Immature natural killer cell (primary cell): Measurements from ENCODE around the gene NCOA3. TPM values are rescaled to one million over a fixed set of nuclear protein-coding genes. Genes with fewer than 3 reads are reported as not detected.
A peak's percentile ranks its signal among the peaks of the same experiment; 100 is the strongest.

Experiments
- DNase-seq, 3 donors: peaks; one replicate each; pipeline ENCODE4 v3.0.0; 2022; ENCODE audit warnings: mixed read lengths in 1 of 3
- H3K27ac Mint-ChIP-seq, 6 donors: one replicate each; pipeline ENCODE4 v1.8.0; 2020; ENCODE audit warnings: mixed read lengths in 6 of 6, mild to moderate bottlenecking in 5 of 6, inconsistent platforms in 4 of 6, moderate library complexity in 3 of 6
- H3K27me3 Mint-ChIP-seq, 3 donors: one replicate each; pipeline ENCODE4 v1.8.0; 2020 to 2021; ENCODE audit warnings: low read depth in 3 of 3, mild to moderate bottlenecking in 3 of 3, mixed read lengths in 3 of 3, moderate library complexity in 3 of 3, inconsistent platforms in 1 of 3
- H3K36me3 Mint-ChIP-seq, 3 donors: one replicate each; pipeline ENCODE4 v1.8.0; 2020; ENCODE audit warnings: mixed read lengths in 3 of 3, inconsistent platforms in 2 of 3, mild to moderate bottlenecking in 2 of 3
- H3K4me1 Mint-ChIP-seq, 2 donors: one replicate each; pipeline ENCODE4 v1.8.0; 2020; ENCODE audit warnings: inconsistent platforms in 2 of 2, mild to moderate bottlenecking in 2 of 2, mixed read lengths in 2 of 2, moderate library complexity in 1 of 2
- H3K4me3 Mint-ChIP-seq, 5 donors: one replicate each; pipeline ENCODE4 v1.8.0; 2020; ENCODE audit warnings: mild to moderate bottlenecking in 5 of 5, mixed read lengths in 5 of 5, inconsistent platforms in 3 of 5, moderate library complexity in 3 of 5
- H3K9me3 Mint-ChIP-seq, 6 donors: one replicate each; pipeline ENCODE4 v1.8.0; 2020; ENCODE audit warnings: mild to moderate bottlenecking in 6 of 6, mixed read lengths in 6 of 6, inconsistent platforms in 4 of 6, moderate library complexity in 3 of 6
- polyA plus RNA-seq, 3 donors: library from polyadenylated mRNA; unstranded; fragments of 300-500 nt; fragmentation: Illumina TruSeq; gene quantifications; one replicate each; pipeline ENCODE4 v1.2.3, GENCODE V29; 2021

The NCOA3 gene
- polyA plus RNA-seq, 3 donors from 2014 or later: 2.9 to 19.1 (median 5.7) TPM

GRCh38 chr20:47652301-47652700 lies 150.6 kb downstream of the NCOA3 start:
- peak overlapping the region in 1 of 6 donors; percentile 30 for H3K27ac Mint-ChIP-seq
- H3K4me1 Mint-ChIP-seq: no peaks in the 10 kb centered on the region
- peaks cover 19 to 51% (median 25%) of the 10 kb centered on the region in 3 donors for H3K36me3 Mint-ChIP-seq
- peaks cover 0 to 1% (median 0%) of the 10 kb centered on the region in 6 donors for H3K9me3 Mint-ChIP-seq
- H3K27me3 Mint-ChIP-seq: no peaks in the 10 kb centered on the region
- H3K4me3 Mint-ChIP-seq: no peak overlapping the region
- DNase-seq: no peak

- Mint-ChIP-seq H3K27ac (no peak overlapping the region), H3K27me3 (no peaks in the 10 kb centered on the region), H3K4me1 (no peaks in the 10 kb centered on the region), H3K9me3 (peaks cover 0 to 1% (median 0%) of the 10 kb centered on the region in 6 donors), H3K36me3 (peaks cover 19 to 46% (median 22%) of the 10 kb centered on the region in 3 donors), H3K4me3 (no peak overlapping the region)
- DNase-seq: no peak
These were observed 151.1 kb downstream of the NCOA3 start for GRCh38 chr20:47652794-47653193.

- DNase-seq: no peak
- H3K4me1 Mint-ChIP-seq: no peaks in the 10 kb centered on the region
- H3K36me3 Mint-ChIP-seq: peaks cover 16 to 51% (median 22%) of the 10 kb centered on the region in 3 donors
- no peak overlapping the region for H3K27ac Mint-ChIP-seq
- H3K27me3 Mint-ChIP-seq: no peaks in the 10 kb centered on the region
- no peak overlapping the region for H3K4me3 Mint-ChIP-seq
- peaks cover 0 to 1% (median 0%) of the 10 kb centered on the region in 6 donors for H3K9me3 Mint-ChIP-seq
These were observed 152.2 kb downstream of the NCOA3 start for GRCh38 chr20:47653869-47654268.

- no peak for DNase-seq
- H3K27me3 Mint-ChIP-seq: no peaks in the 10 kb centered on the region
These were observed 152.7 kb downstream of the NCOA3 start for GRCh38 chr20:47654370-47654769.

GRCh38 chr20:47655635-47656034 lies 153.9 kb downstream of the NCOA3 start:
- peaks cover 0 to 1% (median 0%) of the 10 kb centered on the region in 6 donors for H3K9me3 Mint-ChIP-seq
- peaks cover 16 to 43% (median 19%) of the 10 kb centered on the region in 3 donors for H3K36me3 Mint-ChIP-seq
- no peaks in the 10 kb centered on the region for H3K4me1 Mint-ChIP-seq
- peak overlapping the region in 1 of 6 donors; percentile 46 for H3K27ac Mint-ChIP-seq
- no peak overlapping the region for H3K4me3 Mint-ChIP-seq
- DNase-seq: no peak
- H3K27me3 Mint-ChIP-seq: no peaks in the 10 kb centered on the region

More at GRCh38 chr20:47654370-47654769, 152.7 kb downstream of the NCOA3 start:
- Mint-ChIP-seq H3K4me1 (no peaks in the 10 kb centered on the region), H3K9me3 (peaks cover 0 to 1% (median 0%) of the 10 kb centered on the region in 6 donors), H3K36me3 (peaks cover 16 to 49% (median 19%) of the 10 kb centered on the region in 3 donors), H3K4me3 (no peak overlapping the region), H3K27ac (no peak overlapping the region)

- no peak for DNase-seq
- no peaks in the 10 kb centered on the region for H3K4me1 Mint-ChIP-seq
- H3K27ac Mint-ChIP-seq: no peak overlapping the region
- H3K4me3 Mint-ChIP-seq: no peak overlapping the region
- H3K9me3 Mint-ChIP-seq: peaks cover 0 to 1% (median 0%) of the 10 kb centered on the region in 6 donors
- peaks cover 11 to 44% (median 13%) of the 10 kb centered on the region in 3 donors for H3K36me3 Mint-ChIP-seq
- H3K27me3 Mint-ChIP-seq: peaks cover 0 to 3% (median 0%) of the 10 kb centered on the region in 3 donors
These were observed 154.6 kb downstream of the NCOA3 start for GRCh38 chr20:47656318-47656717.

- no peak for DNase-seq
- Mint-ChIP-seq H3K9me3 (peaks cover 0 to 1% (median 0%) of the 10 kb centered on the region in 6 donors), H3K27ac (no peak overlapping the region), H3K4me1 (peaks cover 7 to 12% of the 10 kb centered on the region in 2 donors), H3K27me3 (peaks cover 0 to 6% (median 4%) of the 10 kb centered on the region in 3 donors), H3K36me3 (peaks cover 0 to 22% (median 6%) of the 10 kb centered on the region in 3 donors), H3K4me3 (no peak overlapping the region)
These were observed 158.4 kb downstream of the NCOA3 start for GRCh38 chr20:47659904-47660601.

GRCh38 chr20:47660602-47660905 lies 158.9 kb downstream of the NCOA3 start:
- H3K27ac Mint-ChIP-seq: no peak overlapping the region
- DNase-seq: no peak
- H3K4me3 Mint-ChIP-seq: no peak overlapping the region
- H3K4me1 Mint-ChIP-seq: peaks cover 7 to 12% of the 10 kb centered on the region in 2 donors
- peaks cover 0 to 22% (median 6%) of the 10 kb centered on the region in 3 donors for H3K36me3 Mint-ChIP-seq
- H3K27me3 Mint-ChIP-seq: peaks cover 0 to 6% (median 4%) of the 10 kb centered on the region in 3 donors
- peaks cover 0 to 1% (median 0%) of the 10 kb centered on the region in 6 donors for H3K9me3 Mint-ChIP-seq

- Mint-ChIP-seq H3K4me1 (peaks cover 7 to 12% of the 10 kb centered on the region in 2 donors), H3K36me3 (peaks cover 0 to 18% (median 6%) of the 10 kb centered on the region in 3 donors), H3K27ac (peak overlapping the region in 1 of 6 donors; percentile 1), H3K9me3 (peaks cover 0 to under 1% (median 0%) of the 10 kb centered on the region in 6 donors), H3K4me3 (no peak overlapping the region), H3K27me3 (peaks cover 0 to 6% (median 4%) of the 10 kb centered on the region in 3 donors)
- no peak for DNase-seq
These were observed 159.5 kb downstream of the NCOA3 start for GRCh38 chr20:47660983-47661700.

GRCh38 chr20:47661714-47662113 lies 160.0 kb downstream of the NCOA3 start:
- peaks cover 0 to 15% (median 3%) of the 10 kb centered on the region in 3 donors for H3K36me3 Mint-ChIP-seq

GRCh38 chr20:47662483-47663353 lies 161.0 kb downstream of the NCOA3 start:
- H3K27me3 Mint-ChIP-seq: peaks cover 4 to 6% (median 6%) of the 10 kb centered on the region in 3 donors
- peaks cover 0 to 15% (median 0%) of the 10 kb centered on the region in 3 donors for H3K36me3 Mint-ChIP-seq
- H3K4me1 Mint-ChIP-seq: peaks cover 7 to 12% of the 10 kb centered on the region in 2 donors
- no peaks in the 10 kb centered on the region for H3K9me3 Mint-ChIP-seq
- H3K4me3 Mint-ChIP-seq: no peak overlapping the region
- no peak for DNase-seq
- H3K27ac Mint-ChIP-seq: peak overlapping the region in 1 of 6 donors; percentile 22

More at GRCh38 chr20:47661714-47662113, 160.0 kb downstream of the NCOA3 start:
- Mint-ChIP-seq H3K4me1 (peaks cover 7 to 12% of the 10 kb centered on the region in 2 donors), H3K27me3 (peaks cover 2 to 6% (median 4%) of the 10 kb centered on the region in 3 donors), H3K9me3 (no peaks in the 10 kb centered on the region), H3K27ac (no peak overlapping the region), H3K4me3 (no peak overlapping the region)
- no peak for DNase-seq

- peaks cover 0 to 10% (median 0%) of the 10 kb centered on the region in 3 donors for H3K36me3 Mint-ChIP-seq
- no peak overlapping the region for H3K4me3 Mint-ChIP-seq
- H3K4me1 Mint-ChIP-seq: peaks cover 7 to 12% of the 10 kb centered on the region in 2 donors
- H3K27me3 Mint-ChIP-seq: peaks cover 4 to 6% (median 6%) of the 10 kb centered on the region in 3 donors
- no peak overlapping the region for H3K27ac Mint-ChIP-seq
- DNase-seq: peak; percentile 58 to 64 (median 60)
- H3K9me3 Mint-ChIP-seq: no peaks in the 10 kb centered on the region
These were observed 161.8 kb downstream of the NCOA3 start for GRCh38 chr20:47663354-47664067.

- H3K36me3 Mint-ChIP-seq: peaks cover 0 to 10% (median 0%) of the 10 kb centered on the region in 3 donors
- H3K4me3 Mint-ChIP-seq: no peak overlapping the region
- no peaks in the 10 kb centered on the region for H3K9me3 Mint-ChIP-seq
- peaks cover 4 to 10% (median 6%) of the 10 kb centered on the region in 3 donors for H3K27me3 Mint-ChIP-seq
- peaks cover 7 to 12% of the 10 kb centered on the region in 2 donors for H3K4me1 Mint-ChIP-seq
- H3K27ac Mint-ChIP-seq: no peak overlapping the region
- no peak for DNase-seq
These were observed 162.4 kb downstream of the NCOA3 start for GRCh38 chr20:47664068-47664437.
